Measurements from ENCODE around the gene TTLL11.

The TTLL11 gene

DNA sequence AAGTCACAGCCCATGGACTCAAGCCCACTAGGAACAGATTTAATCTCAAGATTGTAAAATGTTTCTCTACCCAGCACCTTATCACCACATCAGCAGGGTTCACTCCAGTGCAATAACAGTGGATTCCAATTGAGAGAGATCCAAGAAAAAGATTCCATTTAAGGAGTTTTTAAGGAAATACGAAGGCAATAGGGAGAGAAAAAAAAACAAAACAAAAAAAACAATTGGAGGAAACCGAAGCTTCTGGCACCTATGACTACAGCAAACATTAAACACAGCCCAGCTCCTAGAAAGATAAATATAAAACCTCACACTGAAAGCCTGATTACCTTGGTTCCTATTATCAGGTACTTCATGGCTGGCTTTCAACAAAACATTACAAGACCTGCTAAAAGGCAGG lies 249.0 kb downstream of the TTLL11 start:
- DNase-seq, result no peak

DNA sequence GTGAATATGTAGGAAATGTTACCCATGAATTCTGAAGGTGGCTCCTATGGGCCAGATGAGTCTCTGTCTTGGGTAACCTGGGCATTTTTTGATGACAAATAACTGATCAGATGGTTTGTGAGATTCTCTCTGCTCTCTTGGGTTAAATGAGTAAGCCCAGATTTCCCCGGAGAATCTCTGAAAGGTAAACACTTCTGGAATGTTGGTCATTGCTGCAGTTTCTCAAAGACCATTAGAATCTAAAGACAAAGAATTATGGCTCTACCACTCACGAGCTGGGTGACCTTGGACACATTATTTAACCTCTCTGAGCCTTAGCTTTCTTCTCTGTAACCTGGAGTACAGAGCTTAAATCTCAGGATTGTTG lies 250.5 kb downstream of the TTLL11 start:
- DNase-seq, result no peak

DNA sequence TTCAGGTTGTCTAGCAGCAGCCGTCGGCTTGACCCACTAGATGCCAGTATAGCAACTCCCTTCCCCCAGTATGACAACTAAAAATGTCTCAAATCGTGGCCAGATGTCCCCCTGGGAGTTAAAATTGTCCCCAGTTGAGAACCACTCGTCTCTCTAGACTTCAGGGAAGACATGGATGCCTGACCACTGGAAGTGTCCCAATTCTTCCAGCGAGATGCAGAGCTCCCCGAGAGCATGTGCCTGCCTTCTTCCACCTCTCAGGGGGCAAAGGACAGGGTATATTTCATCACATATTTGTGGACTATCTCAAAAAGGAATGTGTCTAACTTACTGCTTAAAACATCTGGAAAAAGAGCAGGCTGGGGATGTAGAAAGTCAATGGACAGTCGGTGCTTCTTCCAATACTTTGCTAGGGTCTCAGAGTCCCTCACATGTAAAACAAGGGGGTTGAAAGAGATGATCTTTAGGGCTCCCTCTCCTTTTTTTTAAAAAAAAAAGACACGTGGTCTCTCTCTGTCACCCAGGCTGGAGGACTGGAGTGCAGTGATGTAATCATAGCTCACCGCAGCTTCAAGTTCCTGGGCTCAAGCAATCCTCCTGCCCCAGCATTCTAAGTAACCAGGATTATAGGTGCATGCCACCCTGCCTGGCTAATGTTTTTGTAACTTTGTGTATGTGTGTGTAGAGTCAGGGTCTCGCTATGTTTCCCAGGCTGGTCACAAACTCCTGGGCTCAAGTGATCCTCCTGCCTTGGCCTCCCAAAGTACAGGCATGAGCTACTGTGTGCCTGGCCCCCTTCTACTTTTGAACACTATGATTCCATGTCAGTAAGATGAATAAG lies 251.1 kb downstream of the TTLL11 start:
- DNase-seq, result no peak

DNA sequence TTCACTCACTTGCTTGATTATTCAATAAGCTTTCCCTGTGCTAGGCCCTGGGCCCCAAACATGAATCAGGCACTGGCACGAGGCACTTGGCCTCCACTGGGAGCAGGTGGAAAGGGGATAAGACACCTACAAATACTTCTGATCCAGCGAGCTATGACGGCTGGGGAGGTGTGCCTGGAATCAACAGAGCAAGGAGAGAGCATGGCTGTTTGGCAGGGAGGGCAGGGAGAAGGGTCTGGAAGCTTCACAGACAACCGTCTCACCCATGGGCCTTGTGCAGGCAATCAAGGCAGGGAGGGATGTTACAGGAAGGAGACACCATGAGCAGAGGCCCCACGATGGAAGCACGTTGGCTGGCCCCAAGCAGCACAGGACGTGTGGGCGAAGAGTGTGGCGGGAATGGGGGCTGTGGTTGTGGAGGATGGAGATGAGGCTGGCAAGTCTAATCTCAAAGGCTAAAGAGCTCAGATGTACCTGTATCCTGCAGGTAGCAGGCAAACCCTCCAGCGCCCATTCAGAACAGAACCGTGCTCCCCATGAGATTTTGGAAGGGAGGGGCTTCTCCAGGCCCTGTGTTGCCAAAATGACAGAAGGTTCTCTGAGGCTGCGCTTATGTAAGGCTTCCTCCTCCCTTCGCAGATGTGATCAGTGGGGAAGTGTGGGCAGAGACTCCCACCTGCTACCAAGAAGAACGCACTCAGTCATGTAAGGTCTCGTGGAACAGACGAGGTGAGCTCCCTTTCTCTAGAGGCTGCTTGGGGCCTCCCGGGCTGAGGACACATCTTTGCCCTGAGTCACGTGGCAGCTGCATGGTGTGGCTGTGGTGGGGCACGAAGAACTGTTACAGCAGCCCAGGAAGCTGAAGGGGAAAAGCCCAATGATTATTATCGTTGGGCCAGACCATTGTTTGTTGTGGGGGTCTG lies 252.0 kb downstream of the TTLL11 start:
- no peak for DNase-seq

DNA sequence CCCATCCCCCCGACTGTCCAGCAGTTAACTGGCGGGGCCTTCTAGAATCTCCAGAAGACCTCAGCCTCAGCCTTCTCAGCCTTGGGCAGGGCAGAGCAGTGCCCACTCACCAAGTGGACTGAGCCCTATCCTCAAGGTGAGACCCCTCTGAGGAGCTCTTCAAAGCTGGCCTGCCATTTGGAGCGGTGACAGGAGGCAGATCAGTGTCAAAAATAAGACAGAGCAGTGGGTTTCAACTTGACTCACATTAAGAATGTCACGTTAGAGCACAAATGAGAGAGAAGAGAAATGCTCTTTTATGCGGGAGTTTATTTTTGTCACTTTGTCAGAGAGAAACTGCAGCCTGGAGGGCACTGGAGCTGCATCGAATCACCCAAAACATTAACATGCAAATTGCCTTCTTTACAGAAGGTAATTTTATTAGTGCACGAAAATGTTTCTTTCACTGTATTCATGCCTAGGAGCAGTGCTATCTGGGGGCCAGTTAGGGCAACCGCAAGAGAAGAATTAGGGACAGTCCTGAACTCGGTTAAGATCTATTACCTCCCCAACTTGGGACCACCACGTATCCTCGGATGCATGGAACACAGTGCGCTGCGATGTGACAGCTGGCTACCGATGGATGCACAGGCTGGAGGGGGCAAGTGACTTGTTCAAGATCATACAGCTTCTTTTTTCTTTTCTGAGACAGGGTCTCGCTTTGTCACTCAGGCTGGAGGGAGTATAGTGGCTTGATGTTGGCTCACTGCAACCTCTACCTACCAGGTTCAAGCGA lies 253.2 kb downstream of the TTLL11 start:
- no peak for DNase-seq

DNA sequence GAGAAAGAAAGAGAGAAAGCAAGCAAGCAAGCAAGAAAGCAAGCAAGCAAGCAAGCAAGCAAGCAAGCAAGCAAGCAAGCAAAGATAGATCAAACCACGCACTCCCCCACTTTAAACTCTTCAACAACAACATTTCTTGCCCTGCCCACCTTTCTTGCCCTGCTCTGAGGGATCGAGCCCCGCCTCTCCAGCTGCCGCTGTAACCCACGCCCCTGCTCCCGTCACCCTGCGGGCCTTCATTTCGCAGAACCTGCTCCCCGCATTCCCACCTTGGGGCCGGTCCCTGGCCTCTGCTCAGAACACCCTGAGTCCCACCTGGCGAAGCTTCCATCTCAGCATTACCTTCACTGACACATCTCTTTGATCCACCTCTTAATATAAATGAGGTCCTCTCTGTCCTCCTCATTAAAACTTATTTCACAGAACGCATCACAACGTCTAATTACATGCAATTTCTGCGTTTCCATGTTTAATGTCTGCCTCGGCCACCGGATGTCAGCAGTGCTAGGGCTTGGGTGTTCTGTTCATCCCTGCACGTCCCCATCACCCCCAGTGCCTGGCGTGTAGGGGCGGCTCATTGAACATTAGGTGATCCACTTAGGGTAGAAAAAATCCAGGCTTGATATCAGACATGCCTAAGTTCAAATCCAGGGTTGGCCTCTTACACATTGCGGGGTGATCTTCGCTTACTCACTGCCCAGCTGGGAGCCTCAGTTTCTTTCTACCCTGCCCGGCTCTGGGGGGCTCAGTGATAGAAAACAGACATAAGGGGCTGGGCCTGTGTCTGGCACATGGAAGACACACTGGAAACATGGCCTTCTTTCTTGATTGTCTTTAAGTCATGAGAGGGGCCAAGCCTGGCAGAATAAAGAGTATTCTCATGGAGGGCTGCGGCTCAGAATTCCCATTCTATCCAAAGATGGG lies 254.1 kb downstream of the TTLL11 start:
- DNase-seq, result no peak

DNA sequence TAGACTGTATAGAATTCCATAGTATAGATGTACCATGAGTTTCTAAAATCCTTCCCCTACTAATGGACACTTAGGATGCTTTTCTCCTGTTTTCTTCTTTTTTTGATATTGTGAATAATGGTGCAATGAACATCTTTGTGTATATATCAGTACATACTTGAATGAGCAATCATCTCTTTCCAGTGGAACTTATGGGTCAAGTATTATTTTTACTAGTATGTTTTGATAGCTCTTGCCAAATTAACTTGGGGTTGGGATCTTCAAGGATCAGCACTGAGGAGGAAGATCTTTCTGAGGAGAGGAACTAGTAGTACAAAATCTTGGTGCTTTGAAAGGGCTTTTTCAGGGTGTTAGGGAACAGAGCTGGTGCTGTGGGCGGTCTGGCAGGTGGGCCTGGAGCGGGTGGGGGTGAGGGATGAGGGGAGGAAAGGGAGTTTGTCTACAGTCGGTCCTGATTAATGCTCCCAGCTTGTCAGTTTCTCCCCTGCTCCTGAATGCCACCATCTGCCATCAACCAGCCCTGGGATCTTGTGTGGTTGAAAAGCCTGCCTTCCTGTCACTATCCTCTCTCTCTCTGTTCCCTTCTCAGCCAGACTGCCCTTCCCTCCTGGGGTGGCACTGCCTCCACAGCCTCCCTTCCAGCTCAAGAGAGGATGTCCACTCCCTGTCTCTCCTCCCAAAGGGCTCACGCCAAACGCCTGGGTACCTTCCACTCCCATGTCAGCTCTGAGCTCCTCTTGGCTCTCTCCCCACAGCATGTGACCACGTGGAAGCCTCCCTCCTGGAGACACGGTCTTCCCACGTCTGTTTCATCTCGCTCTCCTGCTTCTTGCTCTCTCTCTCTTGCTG lies 255.8 kb downstream of the TTLL11 start:
- no peak for DNase-seq

DNA sequence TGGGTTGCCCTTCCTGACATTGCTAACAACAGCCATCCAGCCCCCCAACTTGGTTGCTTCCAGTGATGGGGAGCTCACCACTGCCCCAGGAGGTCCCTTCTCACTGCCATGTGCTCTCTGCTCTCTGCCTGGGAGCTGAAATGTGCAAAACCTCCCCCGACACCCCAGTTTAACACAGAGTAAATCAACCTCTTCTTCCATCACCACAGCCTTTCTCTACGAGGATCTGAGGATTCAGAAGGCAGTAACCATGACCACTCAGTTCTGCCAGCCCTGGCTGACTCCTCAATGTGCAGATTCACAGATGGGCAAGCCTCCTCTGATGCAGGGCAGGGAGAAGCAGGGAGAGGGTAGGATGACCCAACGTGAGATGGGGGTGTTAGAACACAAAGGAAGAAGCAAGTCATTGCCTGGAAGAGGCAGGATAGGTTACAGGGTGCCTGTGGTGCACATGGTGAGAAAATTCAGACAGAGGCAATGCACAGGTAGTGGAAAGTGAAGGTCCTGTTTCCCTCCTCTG lies 256.7 kb downstream of the TTLL11 start:
- DNase-seq, result no peak

DNA sequence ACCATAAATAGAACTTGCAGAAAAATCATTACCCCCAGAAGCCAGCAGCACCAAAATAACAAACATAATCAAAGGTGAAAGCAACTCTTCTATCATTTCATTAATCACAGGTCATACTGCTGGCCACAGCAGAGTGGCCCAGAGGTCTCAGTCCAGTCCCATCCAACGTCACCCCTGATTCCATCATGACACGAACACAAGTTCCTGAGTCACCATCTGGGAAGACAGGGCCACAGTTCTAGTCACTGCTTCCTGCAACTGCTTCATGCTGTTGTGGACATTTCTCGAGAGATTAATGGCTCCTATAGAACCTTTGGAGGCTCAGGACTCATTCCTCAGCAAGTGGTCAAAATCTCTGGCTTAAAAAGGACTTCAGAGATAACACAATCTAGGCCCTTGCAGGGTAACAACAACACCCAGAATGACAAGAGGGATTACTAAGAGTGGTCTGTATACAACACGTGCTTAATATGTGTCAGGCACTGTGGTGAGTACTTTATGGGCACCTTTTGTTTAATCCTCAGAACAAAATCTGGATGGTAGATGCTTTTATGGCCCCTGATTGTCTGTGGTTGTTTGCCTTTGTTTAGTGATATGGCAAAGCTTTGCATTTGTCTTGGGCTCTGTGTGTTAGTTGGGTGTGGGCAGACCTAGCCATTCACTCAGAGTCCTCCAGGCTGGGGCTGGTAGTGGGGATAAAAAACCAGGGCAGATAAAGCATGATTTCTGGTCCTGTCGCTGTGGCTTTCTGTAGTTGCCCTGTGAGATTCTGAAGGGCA lies 257.3 kb downstream of the TTLL11 start:
- DNase-seq, result no peak

DNA sequence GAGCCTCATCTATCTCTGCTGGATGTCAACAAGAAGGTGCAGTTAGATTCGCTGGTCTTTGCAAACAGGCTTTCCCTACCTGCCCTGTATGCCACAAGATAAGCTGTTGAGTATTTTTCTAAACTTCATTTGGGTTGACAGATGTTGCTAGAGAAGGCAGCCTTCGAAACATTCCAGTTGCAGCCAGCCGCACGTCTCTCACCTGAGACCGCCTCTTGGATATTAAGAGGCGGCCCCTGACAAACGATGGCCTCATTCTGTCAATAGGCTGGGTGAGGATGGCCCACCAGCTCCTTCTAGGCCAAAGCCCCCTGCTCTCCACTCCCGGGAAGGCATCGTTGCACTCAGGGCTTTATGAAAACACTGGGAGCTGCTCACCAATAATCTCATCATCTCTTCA lies 260.0 kb downstream of the TTLL11 start:
- no peak for DNase-seq

DNA sequence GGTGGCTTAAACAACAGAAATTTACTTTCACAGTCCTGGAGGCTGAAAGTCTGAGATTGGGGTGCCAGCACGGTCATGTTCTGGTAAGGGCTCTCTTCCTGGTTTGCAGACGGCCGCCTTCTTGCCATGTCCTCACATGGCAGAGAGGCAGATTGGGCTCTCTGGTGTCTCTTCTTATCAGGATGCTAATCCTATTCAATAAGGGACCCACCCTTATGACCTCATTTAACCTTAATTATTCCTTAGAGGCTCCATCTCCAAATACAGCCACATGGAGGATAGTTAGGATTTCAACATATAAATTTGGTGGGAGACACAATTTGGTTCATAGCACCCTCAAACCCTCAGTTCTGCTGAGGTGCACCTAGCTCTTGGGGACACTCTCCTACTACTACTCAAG lies 261.2 kb downstream of the TTLL11 start:
- DNase-seq, result no peak

DNA sequence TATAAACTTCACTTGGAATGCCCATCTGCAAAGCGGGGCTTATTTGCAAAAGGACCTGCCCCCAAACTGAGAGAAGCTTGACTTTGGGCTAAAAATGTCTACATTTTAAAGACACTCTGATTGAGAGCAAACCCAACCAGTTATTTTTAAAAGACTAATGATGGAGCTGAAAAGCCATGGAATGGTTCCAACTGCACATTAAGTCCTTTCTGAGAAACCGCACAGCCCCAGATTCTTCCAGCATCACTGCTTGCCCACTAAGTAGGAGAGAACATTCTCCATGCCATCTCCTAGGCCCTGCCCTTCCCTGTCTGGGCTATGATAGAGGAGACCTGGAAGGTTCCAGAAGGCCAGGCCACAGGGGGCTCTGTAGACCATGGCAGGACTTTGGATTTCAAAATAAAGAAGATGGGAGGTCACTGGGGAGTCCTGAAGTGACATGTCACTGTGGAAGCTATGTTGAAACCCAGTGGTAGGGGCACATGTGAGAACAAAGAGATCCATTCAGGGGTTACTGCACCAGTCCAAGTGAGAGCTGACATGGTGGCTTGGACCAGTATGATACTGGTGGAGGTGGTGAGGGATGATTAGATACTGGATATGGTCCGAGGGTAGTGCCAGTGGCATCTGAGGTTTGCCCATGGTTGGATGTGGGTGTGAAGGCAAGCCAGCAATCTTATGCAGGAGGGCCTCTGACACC lies 262.5 kb downstream of the TTLL11 start:
- DNase-seq, result no peak

DNA sequence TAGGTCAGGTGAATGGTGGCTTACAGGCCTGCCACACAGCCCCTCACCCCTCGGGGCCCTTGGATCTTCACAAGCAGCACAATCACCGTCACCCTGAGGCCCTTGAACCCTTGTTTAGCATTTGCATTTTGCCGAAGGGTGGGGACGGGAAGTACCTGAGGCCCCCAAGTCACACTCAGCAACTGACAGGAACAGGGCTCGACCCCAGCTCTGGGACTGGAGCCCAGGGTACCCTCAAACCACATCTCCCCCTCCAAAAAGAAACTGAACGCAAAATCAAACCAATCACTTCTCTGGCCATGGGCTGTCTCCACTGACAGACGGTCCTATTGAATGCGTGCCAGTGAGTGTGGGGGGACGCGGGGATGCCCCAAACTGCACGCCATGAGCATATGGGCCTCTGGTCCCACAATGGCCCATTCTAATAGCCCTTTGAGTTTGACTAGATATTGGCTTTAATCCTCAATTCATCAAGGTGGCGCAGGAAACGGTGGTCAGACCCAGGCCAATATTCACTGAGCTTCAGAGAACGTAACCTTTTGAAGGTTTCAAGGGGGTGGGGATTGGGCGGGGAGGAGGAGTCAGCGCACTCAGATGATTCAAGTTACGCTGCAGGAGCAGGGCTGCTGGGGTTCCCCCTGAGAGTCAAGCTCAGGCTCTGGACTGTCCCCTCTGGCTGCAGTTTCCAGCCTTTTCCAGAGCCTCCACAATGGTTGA lies 265.7 kb downstream of the TTLL11 start:
- no peak for DNase-seq

DNA sequence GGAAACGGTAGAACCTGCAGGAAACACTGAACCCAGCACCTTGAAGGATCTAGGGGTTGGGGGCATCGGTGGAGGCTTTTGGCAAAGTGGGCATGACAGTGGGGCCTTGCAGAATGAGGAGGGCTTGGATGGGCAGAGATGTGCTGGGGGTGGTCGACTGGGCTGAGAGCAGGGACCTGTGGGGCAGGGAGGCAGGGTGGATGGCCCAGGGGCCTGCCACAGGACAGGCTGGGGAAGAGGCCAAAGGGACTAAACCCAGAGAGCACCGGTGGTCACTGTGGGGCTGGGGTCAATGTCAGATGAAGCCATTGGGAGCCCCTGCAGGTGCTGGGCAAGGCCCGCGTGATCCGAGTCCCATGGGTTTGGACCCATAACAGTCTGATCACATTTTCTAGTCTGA lies 266.4 kb downstream of the TTLL11 start:
- DNase-seq, result no peak

DNA sequence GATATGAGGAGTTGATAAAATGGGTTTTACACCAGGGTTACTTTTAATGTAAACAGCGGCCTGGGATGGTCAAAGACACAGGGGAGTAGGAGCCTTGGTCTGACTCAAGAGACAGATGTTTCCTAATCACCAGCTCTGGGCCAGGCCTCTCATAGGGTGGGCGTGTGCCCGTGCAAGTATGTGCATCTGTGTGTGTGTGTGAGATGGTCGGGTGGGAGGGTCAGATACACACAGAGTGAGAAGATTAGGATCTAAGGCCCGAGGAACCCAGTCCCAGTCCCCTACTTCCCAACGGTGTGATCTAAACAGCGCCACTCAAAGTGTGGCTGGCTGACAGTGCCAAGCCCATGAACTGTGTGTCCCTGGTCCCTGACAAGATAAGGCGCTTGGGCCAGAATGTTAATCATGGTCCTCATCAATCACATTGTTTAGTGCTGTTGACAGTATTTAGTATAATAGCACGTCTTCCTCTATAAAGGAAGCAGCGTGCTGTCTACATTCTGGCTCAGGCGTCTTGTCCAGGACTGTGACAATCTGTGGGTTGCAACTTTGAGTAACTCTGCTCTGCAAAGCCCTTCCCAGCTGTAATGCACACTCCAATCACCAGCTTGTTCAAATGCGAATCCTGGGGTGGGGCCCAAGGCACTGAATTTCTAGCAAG lies 267.9 kb downstream of the TTLL11 start:
- DNase-seq, result no peak

DNA sequence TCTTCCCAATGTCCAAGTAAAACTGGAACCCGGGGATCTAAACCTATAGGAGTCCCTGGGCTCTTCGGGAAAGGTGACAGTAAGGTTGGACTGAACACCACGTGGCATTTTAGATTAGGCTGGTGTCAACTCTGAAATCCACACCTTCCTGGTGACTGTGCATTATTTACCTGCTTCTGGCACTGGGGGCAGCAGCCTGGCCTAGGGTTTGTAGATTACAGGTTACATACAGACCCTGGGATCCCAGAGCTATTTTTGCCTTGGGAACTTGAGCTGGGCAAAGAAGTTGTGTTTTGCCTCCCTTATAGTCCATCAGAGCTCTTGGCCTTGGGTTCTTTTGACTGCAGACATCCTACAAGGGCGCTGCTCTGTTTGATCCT lies 268.5 kb downstream of the TTLL11 start:
- DNase-seq, result no peak

DNA sequence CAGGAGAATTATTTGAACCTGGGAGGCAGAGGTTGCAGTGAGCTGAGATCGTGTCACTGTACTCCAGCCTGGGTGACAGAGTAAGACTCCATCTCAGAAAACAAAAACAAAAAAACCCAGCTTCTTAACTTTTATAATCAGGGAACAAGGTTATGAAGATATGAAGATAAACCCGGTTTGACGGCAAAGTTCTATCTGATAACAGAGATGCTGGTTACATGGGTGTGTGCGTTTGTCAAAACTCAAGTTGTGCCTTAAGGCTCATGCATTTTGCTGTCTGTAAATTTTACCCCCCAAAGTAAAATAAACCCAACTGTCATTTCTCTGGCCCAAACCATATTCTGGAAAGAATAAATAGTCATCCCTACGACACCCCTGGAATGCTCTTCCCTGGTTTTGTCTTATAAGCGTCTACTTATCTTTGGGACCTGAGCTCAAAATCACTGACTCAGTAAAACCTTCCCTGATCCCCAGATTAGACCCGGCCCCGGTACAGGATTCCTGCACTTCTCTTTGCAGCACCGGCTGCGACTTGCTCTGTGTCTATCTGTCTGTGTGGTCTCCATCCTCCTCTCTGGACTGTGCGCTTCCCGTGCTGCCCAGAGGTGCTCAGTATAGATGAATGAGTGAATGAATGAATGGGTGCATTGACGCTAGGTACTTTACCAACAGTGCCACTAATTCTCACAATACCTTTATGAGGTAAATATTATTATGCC lies 269.5 kb downstream of the TTLL11 start:
- no peak for DNase-seq
